ENCODE results near the gene NPTN.
"Not testable (repeated sequence)": the region's sequence is repeated elsewhere in the genome, so short reads cannot be mapped to it uniquely, and the experiment has no call there.

Gene NPTN

DNA sequence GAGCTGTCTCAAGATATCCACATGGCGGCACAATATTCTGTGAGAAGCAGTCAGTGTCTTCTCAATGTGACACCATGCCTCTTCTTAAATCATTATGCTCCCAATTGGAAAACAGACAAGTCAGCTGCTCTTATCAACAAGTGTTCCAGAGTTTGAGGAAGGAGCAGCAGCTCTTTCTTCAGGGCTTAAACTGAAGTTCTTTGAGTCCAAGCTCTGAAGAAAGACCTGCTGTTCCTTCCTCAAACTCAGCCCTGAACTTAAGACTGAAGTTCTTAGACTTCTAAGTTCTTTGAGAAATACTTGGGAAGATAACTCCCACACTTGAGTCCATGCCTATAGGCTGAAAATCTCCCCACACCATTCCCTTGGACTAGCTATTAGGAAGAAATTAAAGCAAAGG, 43.4 kb downstream of the NPTN start:
- Histone ChIP-seq H3K9me3 (ENCODE audit: control insufficient read depth, low read length) (no peaks in the 10 kb centered on the region), H3K36me3 (ENCODE audit: control insufficient read depth, insufficient read depth, low read length) (peaks cover 62% of the 10 kb centered on the region), H3K4me1 (ENCODE audit: control insufficient read depth, insufficient read depth, low read length, poor library complexity, severe bottlenecking) (peaks cover 8% of the 10 kb centered on the region), H3K4me3 (ENCODE audit: extremely low read depth, insufficient read depth, low read length, poor library complexity, severe bottlenecking) (no peak overlapping the region), H3K27ac (ENCODE audit: low read depth, low read length, severe bottlenecking) (no peak overlapping the region)
- WGBS, 2 experiments (ENCODE audit: insufficient coverage in 2 of 2) = 83 to 100% methylated on average over 1 of the region's 1 CpG

DNA sequence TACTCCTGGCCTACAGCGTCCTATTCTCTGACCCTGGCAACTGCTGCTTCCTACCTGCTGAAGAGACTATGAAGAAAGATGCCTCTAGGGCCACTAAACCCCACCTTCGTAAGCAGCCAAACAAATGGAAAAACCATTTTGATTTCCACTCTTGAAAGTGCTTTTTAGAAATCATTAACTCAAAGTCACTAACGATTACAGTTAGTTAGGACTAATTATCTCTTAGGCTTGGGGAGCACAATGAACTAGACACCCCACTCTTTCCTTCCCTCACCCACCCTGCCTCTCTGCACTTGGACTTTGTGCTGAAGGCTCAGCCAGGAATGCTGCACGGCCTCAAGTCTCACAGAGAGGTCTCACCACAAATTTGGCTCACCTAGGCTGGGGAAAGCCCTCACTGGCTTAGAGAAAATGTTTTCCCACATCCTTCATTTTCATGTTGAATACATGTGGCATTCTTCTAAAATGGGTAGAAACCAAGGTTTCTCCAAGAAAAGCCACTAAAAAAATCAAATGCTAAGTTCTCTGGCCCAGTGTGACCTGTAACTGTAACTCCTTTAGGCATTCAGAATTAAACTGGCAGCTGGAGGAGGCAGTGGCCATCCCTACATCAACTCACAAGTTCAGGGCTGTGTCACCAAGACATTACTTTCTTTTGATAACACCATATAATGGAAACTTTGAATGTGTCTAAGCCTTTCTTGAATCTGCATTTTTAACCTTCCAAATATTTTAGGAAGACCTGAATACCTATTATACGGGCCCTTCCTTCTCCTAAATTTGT, 47.1 kb downstream of the NPTN start:
- no peak overlapping the region for H3K4me3 ChIP-seq (ENCODE audit: extremely low read depth, insufficient read depth, low read length, poor library complexity, severe bottlenecking)
- H3K27ac ChIP-seq (ENCODE audit: low read depth, low read length, severe bottlenecking) = no peak overlapping the region
- H3K4me1 ChIP-seq (ENCODE audit: control insufficient read depth, insufficient read depth, low read length, poor library complexity, severe bottlenecking) = no peaks in the 10 kb centered on the region
- WGBS, 2 experiments (ENCODE audit: insufficient coverage in 2 of 2) = 90 to 92% methylated on average over 3 to 4 of the region's 5 CpGs
- no peaks in the 10 kb centered on the region for H3K9me3 ChIP-seq (ENCODE audit: control insufficient read depth, low read length)
- peaks cover 88% of the 10 kb centered on the region for H3K36me3 ChIP-seq (ENCODE audit: control insufficient read depth, insufficient read depth, low read length)

DNA sequence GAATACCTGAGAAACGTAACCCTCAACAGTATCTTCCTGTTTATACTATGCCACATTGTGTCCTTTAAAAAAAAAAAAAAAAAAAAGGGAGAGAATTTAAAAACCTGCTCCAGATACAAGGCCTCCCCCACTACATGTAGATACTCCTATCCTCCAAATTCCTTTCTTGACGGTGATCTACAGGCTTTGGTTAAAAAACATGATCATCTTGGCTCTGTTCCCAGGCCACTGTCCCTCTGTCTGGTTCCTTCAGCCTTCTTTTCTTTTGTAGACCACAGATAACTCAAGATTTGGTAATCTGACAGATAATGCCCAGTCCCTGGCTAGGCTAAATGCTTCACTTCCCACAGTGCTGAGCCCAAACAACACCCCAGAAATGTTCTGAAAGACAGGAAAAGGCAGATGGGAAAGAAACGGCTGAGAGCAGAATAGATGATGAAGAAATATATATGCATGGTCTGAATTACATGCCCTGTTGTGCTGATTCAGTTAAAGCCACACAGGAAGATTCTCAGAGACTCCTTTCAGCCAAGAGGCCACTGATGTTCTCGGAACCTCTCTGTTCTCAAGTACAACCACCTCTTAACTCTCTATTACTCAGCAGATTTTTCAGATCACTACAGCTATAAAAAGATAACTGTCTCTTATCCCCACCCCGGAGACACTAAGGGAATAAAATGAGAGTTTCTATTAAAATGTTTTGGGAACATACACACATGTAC, 48.3 kb downstream of the NPTN start:
- Histone ChIP-seq H3K4me1 (ENCODE audit: control insufficient read depth, insufficient read depth, low read length, poor library complexity, severe bottlenecking) (no peaks in the 10 kb centered on the region), H3K36me3 (ENCODE audit: control insufficient read depth, insufficient read depth, low read length) (peaks cover 84% of the 10 kb centered on the region), H3K9me3 (ENCODE audit: control insufficient read depth, low read length) (no peaks in the 10 kb centered on the region), H3K4me3 (ENCODE audit: extremely low read depth, insufficient read depth, low read length, poor library complexity, severe bottlenecking) (no peak overlapping the region), H3K27ac (ENCODE audit: low read depth, low read length, severe bottlenecking) (no peak overlapping the region)
- WGBS, 2 experiments (ENCODE audit: insufficient coverage in 2 of 2) = 88 to 100% methylated on average over 3 of the region's 5 CpGs

DNA sequence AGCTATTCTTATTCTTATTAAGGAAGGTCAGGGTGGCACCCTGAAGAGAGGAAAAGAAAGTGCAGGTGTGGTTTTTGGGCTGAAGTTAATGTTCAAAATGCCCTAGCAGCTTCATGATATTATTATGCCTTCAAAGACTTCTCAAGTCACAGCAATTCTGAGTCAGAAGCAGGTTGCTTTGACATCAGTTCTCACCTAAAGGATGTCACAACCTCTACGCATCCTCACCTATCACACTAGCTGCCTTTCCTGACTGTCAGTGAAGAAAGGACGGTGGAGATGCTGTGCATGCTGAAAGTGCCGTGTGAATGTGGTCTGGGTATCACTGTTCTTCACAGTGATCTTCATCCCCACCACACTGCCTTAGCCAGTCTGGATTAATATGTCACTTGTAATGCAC, 49.6 kb downstream of the NPTN start:
- no peak overlapping the region for H3K4me3 ChIP-seq (ENCODE audit: extremely low read depth, insufficient read depth, low read length, poor library complexity, severe bottlenecking)
- peaks cover 78% of the 10 kb centered on the region for H3K36me3 ChIP-seq (ENCODE audit: control insufficient read depth, insufficient read depth, low read length)
- H3K9me3 ChIP-seq (ENCODE audit: control insufficient read depth, low read length) = no peaks in the 10 kb centered on the region
- no peak overlapping the region for H3K27ac ChIP-seq (ENCODE audit: low read depth, low read length, severe bottlenecking)
- 100% methylated on average over 1 of the region's 3 CpGs; no CpG with 5 or more reads in 1 of the 2 experiments for WGBS, 2 experiments (ENCODE audit: insufficient coverage in 2 of 2)
- no peaks in the 10 kb centered on the region for H3K4me1 ChIP-seq (ENCODE audit: control insufficient read depth, insufficient read depth, low read length, poor library complexity, severe bottlenecking)

DNA sequence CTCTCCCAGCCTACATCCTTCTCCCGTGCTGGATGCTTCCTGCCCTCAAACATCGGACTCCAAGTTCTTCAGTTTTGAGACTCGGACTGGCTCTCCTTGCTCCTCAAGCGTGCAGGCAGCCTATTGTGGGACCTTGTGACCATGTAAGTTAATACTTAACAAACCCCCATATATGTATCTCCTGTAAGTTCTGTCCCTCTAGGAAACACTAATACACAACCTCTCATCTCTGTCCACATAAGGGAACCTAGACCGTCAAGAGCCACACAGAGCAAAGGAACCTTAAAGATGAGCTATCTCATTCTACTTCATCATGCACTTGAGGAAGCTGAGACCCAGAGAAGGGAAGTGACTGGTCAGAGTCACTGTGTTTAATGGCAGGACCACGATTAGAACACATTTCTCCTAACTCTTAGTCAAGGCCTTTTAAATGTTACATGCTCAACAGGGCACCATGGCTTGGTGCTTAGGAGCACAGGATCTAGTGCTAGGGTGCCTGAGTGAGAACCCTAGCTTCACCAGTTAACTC, 50.3 kb downstream of the NPTN start:
- WGBS, 2 experiments (ENCODE audit: insufficient coverage in 2 of 2) = 89 to 96% methylated on average over 1 to 2 of the region's 6 CpGs
- H3K4me1 ChIP-seq (ENCODE audit: control insufficient read depth, insufficient read depth, low read length, poor library complexity, severe bottlenecking) = no peaks in the 10 kb centered on the region
- no peak overlapping the region for H3K4me3 ChIP-seq (ENCODE audit: extremely low read depth, insufficient read depth, low read length, poor library complexity, severe bottlenecking)

DNA sequence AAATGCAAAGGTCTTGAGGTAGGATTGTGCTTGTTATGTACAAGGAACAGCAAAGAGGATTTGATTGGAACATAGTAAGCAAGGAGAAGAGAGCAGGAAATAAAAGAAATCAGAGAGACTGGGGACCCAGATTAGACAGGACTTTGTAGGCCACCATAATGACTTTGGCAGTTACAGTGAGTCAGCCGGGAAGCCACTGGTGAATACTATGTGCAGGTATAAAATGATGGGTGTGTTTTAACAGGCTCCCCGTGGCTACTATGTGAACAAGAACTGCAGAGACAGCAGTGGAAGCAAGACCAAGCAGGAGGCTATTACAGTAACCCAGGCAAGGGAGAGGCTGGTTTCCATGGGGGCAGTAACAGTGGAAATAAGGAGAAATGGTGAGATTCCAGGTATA, 55.2 kb downstream of the NPTN start:
- H3K9me3 ChIP-seq (ENCODE audit: control insufficient read depth, low read length) = no peaks in the 10 kb centered on the region
- no peak overlapping the region for H3K4me3 ChIP-seq (ENCODE audit: extremely low read depth, insufficient read depth, low read length, poor library complexity, severe bottlenecking)
- H3K36me3 ChIP-seq (ENCODE audit: control insufficient read depth, insufficient read depth, low read length) = peaks cover 80% of the 10 kb centered on the region
- 94 to 96% methylated on average over 2 of the region's 2 CpGs for WGBS, 2 experiments (ENCODE audit: insufficient coverage in 2 of 2)
- H3K27ac ChIP-seq (ENCODE audit: low read depth, low read length, severe bottlenecking) = no peak overlapping the region
- H3K4me1 ChIP-seq (ENCODE audit: control insufficient read depth, insufficient read depth, low read length, poor library complexity, severe bottlenecking) = no peaks in the 10 kb centered on the region

More for the DNA sequence above, 50.3 kb downstream of the NPTN start:
- Histone ChIP-seq H3K27ac (ENCODE audit: low read depth, low read length, severe bottlenecking) (no peak overlapping the region), H3K9me3 (ENCODE audit: control insufficient read depth, low read length) (no peaks in the 10 kb centered on the region), H3K36me3 (ENCODE audit: control insufficient read depth, insufficient read depth, low read length) (peaks cover 76% of the 10 kb centered on the region)

DNA sequence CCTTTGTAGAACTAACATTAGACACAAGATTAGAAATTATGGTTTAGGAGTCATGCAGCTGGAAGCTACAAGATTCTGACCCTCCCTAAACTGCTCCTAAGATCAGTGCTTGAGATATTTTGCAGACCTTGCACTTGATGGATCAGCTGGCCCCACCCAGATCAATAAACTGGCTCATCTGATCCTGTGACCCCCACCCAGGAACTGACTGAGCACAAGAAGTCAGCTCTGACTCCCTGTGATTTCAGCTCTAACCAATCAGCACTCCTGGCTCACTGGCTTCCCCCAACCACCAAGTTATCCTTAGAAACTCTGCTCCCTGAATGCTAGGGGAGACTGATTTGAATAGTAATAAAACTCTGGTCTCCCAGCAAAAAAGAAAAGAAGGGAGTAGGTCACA, 55.6 kb downstream of the NPTN start:
- H3K4me1 ChIP-seq (ENCODE audit: control insufficient read depth, insufficient read depth, low read length, poor library complexity, severe bottlenecking); H3K4me3 ChIP-seq (ENCODE audit: extremely low read depth, insufficient read depth, low read length, poor library complexity, severe bottlenecking); H3K9me3 ChIP-seq (ENCODE audit: control insufficient read depth, low read length); H3K27ac ChIP-seq (ENCODE audit: low read depth, low read length, severe bottlenecking): not testable (repeated sequence)
- peaks cover 80% of the 10 kb centered on the region for H3K36me3 ChIP-seq (ENCODE audit: control insufficient read depth, insufficient read depth, low read length)

DNA sequence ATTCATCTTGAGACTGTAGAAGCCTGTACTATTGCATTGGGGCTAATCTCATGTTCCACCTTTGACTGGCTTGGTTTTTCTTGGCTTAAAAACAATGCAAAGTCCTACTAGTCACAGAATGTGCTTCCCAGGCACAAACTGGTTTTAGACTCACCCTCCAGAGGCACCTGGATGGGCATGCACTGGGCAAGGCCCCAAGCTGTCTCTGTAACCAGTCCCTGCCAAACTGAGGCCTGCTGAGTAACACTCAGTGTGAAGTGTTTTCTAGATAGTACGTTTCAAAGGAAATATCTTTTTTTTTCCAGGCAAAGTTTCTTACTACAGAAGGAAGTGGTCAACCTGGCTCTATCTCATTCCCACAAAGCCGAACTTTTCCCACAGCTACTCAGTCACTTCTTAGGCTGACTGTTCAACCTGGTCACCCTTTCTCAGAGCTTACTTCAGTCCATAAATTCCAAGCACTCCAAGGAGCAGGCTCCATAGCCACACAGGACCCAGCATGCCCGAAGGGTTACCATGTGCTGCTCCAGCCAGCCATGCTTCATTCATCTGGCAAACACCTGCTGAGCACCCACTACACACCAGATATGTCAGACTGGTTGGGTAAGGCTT, 57.4 kb downstream of the NPTN start:
- no peak overlapping the region for H3K4me3 ChIP-seq (ENCODE audit: extremely low read depth, insufficient read depth, low read length, poor library complexity, severe bottlenecking)
- peaks cover 80% of the 10 kb centered on the region for H3K36me3 ChIP-seq (ENCODE audit: control insufficient read depth, insufficient read depth, low read length)
- no peak overlapping the region for H3K27ac ChIP-seq (ENCODE audit: low read depth, low read length, severe bottlenecking)
- H3K4me1 ChIP-seq (ENCODE audit: control insufficient read depth, insufficient read depth, low read length, poor library complexity, severe bottlenecking) = no peaks in the 10 kb centered on the region
- WGBS, 2 experiments (ENCODE audit: insufficient coverage in 2 of 2) = 87 to 100% methylated on average over 1 to 3 of the region's 3 CpGs
- no peaks in the 10 kb centered on the region for H3K9me3 ChIP-seq (ENCODE audit: control insufficient read depth, low read length)

DNA sequence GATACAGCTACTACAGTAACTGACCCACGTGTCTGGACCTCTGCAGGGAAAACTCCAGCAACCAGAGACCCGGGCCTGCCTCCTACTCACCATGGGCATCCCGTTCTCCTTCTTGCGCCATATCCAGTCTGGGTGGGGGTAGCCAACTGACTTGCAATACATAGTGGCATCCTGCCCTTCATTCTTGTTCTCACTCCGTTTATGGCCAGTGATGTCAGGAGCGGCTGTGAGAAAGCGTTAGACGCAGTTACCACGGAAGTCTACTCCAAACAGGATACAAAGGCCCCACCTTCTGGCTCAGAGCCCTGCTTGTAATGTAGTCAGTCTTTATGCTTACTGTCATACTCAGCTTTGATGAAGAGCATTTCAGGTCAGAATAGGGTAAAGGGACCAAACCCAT, 59.6 kb downstream of the NPTN start:
- no peak overlapping the region for H3K4me3 ChIP-seq (ENCODE audit: extremely low read depth, insufficient read depth, low read length, poor library complexity, severe bottlenecking)
- 90 to 95% methylated on average over 5 to 8 of the region's 9 CpGs for WGBS, 2 experiments (ENCODE audit: insufficient coverage in 2 of 2)
- no peaks in the 10 kb centered on the region for H3K9me3 ChIP-seq (ENCODE audit: control insufficient read depth, low read length)
- H3K36me3 ChIP-seq (ENCODE audit: control insufficient read depth, insufficient read depth, low read length) = peaks cover 92% of the 10 kb centered on the region
- no peaks in the 10 kb centered on the region for H3K4me1 ChIP-seq (ENCODE audit: control insufficient read depth, insufficient read depth, low read length, poor library complexity, severe bottlenecking)
- H3K27ac ChIP-seq (ENCODE audit: low read depth, low read length, severe bottlenecking) = no peak overlapping the region

DNA sequence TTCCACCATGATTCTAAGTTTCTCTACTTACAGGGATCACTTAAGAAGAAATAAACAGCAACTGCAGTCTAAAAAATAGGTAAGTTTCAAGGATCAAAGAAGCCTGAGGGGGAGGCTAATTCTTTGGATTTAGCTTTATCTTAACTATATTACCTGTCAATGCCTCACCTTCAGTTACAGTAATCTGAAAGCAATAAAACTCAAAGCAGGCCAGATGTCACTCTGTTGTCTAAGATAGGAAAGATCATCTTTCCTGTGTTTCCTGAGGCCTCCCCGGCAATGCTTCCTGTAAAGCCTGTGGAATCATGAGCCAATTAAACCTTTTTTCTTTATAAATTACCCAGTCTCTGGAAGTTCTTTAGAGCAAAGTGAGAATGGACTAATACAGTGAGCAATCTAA, 60.2 kb downstream of the NPTN start:
- Histone ChIP-seq H3K4me1 (ENCODE audit: control insufficient read depth, insufficient read depth, low read length, poor library complexity, severe bottlenecking) (no peaks in the 10 kb centered on the region), H3K9me3 (ENCODE audit: control insufficient read depth, low read length) (no peaks in the 10 kb centered on the region), H3K4me3 (ENCODE audit: extremely low read depth, insufficient read depth, low read length, poor library complexity, severe bottlenecking) (no peak overlapping the region), H3K36me3 (ENCODE audit: control insufficient read depth, insufficient read depth, low read length) (peaks cover 94% of the 10 kb centered on the region), H3K27ac (ENCODE audit: low read depth, low read length, severe bottlenecking) (no peak overlapping the region)
- no CpG with 5 or more reads among the region's 1 CpG for WGBS, 2 experiments (ENCODE audit: insufficient coverage in 2 of 2)
